Measurements from ENCODE around the gene PCDH12. TPM values are rescaled to one million over a fixed set of nuclear protein-coding genes. Genes with fewer than 3 reads are reported as not detected.
A peak's percentile ranks its signal among the peaks of the same experiment; 100 is the strongest.

Gene PCDH12
- total and polyA plus RNA-seq, 2 of the 8 experiments (the other 6 are each of a cell fraction or from before 2014, with no cell fraction given) = 0.06 to 0.17 TPM

- TF ChIP-seq, protein P1, sequence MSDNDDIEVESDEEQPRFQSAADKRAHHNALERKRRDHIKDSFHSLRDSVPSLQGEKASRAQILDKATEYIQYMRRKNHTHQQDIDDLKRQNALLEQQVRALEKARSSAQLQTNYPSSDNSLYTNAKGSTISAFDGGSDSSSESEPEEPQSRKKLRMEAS (IDR thresholded peaks at IDR 0.05) = 0 out of 2 replicates have a peak, but pooled peaks have one; percentile 43
- no peak for TF ChIP-seq TAF7 (optimal IDR thresholded peaks at IDR 0.05; ENCODE audit: borderline replicate concordance, low read depth, low read length)
- no peak for TF ChIP-seq RXRA (IDR thresholded peaks at IDR 0.05; ENCODE audit: insufficient read depth, low read depth, low read length)
- TF ChIP-seq CTBP2 (IDR thresholded peaks at IDR 0.05; ENCODE audit: borderline replicate concordance, insufficient read depth, insufficient read length, low read length) = no peak
- TF ChIP-seq CEBPB (IDR thresholded peaks at IDR 0.05; ENCODE audit: low read depth, low read length) = no peak
- TF ChIP-seq SIRT6 (IDR thresholded peaks at IDR 0.05; ENCODE audit: low read length) = no peak
- TF ChIP-seq YY1 (IDR thresholded peaks at IDR 0.05; ENCODE audit: low read depth, low read length) = no peak
- TF ChIP-seq RAD21 (IDR thresholded peaks at IDR 0.05 in 1 of 2, conservative IDR thresholded peaks at IDR 0.05 in 1 of 2; ENCODE audit: low read depth in 2 of 2, low read length in 2 of 2) = peak; percentile 24 to 53
These were observed 2.0 kb upstream of the PCDH12 start (continued) for GRCh38 chr5:141960018-141960417.
